Colonic mucosa (tissue), 4 donors: ENCODE data around the gene CAPN9. TPM values are rescaled to one million over a fixed set of nuclear protein-coding genes. Genes with fewer than 3 reads are reported as not detected.
"Not testable (repeated sequence)": the region's sequence is repeated elsewhere in the genome, so short reads cannot be mapped to it uniquely, and the experiment has no call there.

ENCODE experiments used
- DNase-seq: peaks from one replicate; pipeline ENCODE4 v3.0.0-alpha.2; 2020
- H3K27ac ChIP-seq: fragments of 200-600 bp; one replicate; pipeline ENCODE4 v1.8.0; 2021
- H3K27me3 ChIP-seq: fragments of 200-600 bp; one replicate; pipeline ENCODE4 v1.8.0; 2021
- H3K36me3 ChIP-seq: fragments of 200-600 bp; one replicate; pipeline ENCODE4 v1.8.0; 2021
- H3K4me1 ChIP-seq: fragments of 200-600 bp; one replicate; pipeline ENCODE4 v1.8.0; 2021; ENCODE audit warnings: mild to moderate bottlenecking
- H3K4me3 ChIP-seq: fragments of 200-600 bp; one replicate; pipeline ENCODE4 v1.8.0; 2021
- H3K9ac ChIP-seq, 2 donors: one replicate each; pipeline ENCODE4 v1.7.0; 2013; ENCODE audit warnings: control low read depth in 2 of 2, low read depth in 2 of 2, low read length in 2 of 2
- H3K9me3 ChIP-seq: fragments of 200-600 bp; one replicate; pipeline ENCODE4 v1.8.0; 2021
- CTCF ChIP-seq: fragments of 200-600 bp; IDR thresholded peaks from one replicate; pipeline ENCODE4 v1.8.0; 2022; ENCODE audit warnings: antibody characterized with exemption, mild to moderate bottlenecking
- intact Hi-C: fragments of 100-400 bp; cut with DNase I; formaldehyde crosslinking; loops from one replicate; pipeline ENCODE4 v1.14.1; 2022
- total RNA-seq, 2 donors: library from RNA; stranded (reverse); fragmentation: NEBNext Ultra II Directional in 1 of 2; extraction: Animal tissue kit (Norgen Biotek cat#: 25700) in 1 of 2; gene quantifications; one replicate each; pipeline ENCODE4 v1.2.1, GENCODE V29; 2021
- donor health status: healthy.
- donor health status: DM: no; HTN: no; CAD: no.
- donor health status: DM: no; HTN: no; CAD: no.

Gene CAPN9
- total RNA-seq, 2 donors from 2014 or later, result 14.3 to 36.3 TPM

DNA sequence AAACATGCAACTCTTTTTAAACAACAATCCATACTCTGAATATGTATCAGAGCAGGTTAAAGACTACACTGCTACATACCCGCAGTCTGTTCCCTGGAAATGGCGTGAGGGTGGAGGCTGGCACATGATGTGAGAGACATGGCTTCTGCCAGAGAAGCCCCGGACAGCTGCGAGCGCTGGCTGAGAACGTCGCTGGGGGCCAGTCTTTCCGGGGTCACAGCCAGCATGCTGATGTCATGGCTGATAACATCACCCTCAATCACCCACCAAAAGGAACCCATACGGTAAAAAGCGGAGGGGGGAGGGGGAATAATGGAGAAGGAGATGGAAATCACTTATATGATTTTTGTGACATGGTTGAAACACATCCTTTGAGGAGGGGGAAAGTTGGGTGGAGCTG is 92.0 kb downstream of the CAPN9 start:
- TF ChIP-seq CTCF, result no peak
- Histone ChIP-seq H3K4me3 (no peak overlapping the region), H3K27me3 (no peaks in the 10 kb centered on the region), H3K4me1 (no peaks in the 10 kb centered on the region), H3K9ac (no peak overlapping the region), H3K9me3 (no peaks in the 10 kb centered on the region), H3K27ac (no peak overlapping the region), H3K36me3 (no peaks in the 10 kb centered on the region)
- DNase-seq, result no peak
- intact Hi-C loops, result no loop called here

DNA sequence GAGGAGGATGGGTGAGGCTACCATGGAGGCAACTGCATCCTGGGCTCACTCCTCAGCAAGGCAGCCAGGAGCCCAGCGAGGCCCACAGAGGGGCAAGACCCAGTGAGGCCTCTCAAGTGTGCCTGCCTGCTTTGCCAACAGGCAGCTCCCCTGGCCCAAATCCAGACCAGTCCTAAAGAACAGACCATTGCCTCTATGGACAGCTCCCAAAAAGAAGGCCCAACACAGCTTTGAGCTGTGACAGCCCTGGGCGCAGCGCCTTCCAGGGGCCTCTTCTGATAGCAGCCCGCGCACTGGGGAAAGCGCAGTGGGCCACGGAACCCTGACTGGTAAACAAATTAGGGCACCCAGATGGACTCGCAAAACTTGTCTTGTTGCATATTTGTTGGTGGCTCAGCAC is 95.6 kb downstream of the CAPN9 start:
- Histone ChIP-seq H3K4me3 (no peak overlapping the region), H3K36me3 (no peaks in the 10 kb centered on the region), H3K4me1 (no peaks in the 10 kb centered on the region), H3K9me3 (no peaks in the 10 kb centered on the region), H3K9ac (no peak overlapping the region), H3K27ac (no peak overlapping the region), H3K27me3 (no peaks in the 10 kb centered on the region)
- intact Hi-C loops, result no loop called here
- no peak for TF ChIP-seq CTCF
- DNase-seq, result no peak

GRCh38 chr1:230843503-230844309 is 96.5 kb downstream of the CAPN9 start:
- no peaks in the 10 kb centered on the region for H3K4me1 ChIP-seq
- no peak for TF ChIP-seq CTCF
- H3K36me3 ChIP-seq, result no peaks in the 10 kb centered on the region
- no peaks in the 10 kb centered on the region for H3K27me3 ChIP-seq
- H3K4me3 ChIP-seq, result no peak overlapping the region
- intact Hi-C loops, result no loop called here
- DNase-seq, result no peak
- no peaks in the 10 kb centered on the region for H3K9me3 ChIP-seq
- H3K27ac ChIP-seq, result no peak overlapping the region
- H3K9ac ChIP-seq, result no peak overlapping the region

DNA sequence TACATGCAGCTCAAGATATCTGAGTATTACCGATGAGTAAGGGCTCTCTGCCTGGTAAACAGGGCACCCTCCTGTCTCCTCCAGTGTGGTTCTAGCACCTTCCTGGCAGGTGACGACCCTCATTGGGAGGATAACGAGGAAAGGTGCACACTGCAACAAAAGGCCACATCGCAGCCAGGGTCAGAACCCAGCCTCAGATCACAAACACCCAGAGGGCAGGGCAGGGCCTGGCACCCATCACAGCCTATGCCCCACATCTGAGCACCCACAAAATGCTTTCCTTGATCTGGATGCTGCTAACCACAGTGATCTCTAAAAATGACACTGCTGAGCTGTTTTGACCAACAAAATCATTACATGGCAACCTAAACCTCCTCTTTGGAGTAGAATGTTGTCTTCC is 97.4 kb downstream of the CAPN9 start:
- Histone ChIP-seq H3K27me3 (no peaks in the 10 kb centered on the region), H3K27ac (no peak overlapping the region), H3K9ac (no peak overlapping the region), H3K9me3 (no peaks in the 10 kb centered on the region), H3K36me3 (no peaks in the 10 kb centered on the region), H3K4me3 (no peak overlapping the region), H3K4me1 (no peaks in the 10 kb centered on the region)
- intact Hi-C loops, result no loop called here
- TF ChIP-seq CTCF, result no peak
- no peak for DNase-seq

DNA sequence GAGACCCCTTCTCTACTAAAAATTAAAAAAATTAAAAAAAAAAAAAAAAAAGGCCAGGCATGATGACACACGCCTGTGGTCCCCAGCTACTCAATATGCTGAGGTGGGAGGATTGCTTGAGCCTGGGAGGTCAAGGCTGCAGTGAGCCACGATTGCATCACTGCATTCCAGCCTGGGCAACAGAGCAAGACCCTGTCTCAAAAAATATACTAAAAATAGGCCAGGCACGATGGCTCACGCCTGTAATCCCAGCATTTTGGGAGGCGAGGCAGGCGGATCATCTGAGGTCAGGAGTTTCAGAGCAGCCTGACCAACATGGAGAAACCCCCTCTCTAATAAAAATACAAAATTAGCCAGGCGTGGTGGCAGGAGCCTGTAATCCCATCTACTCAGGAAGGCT is 98.0 kb downstream of the CAPN9 start:
- intact Hi-C loops, H3K27ac ChIP-seq, DNase-seq, H3K36me3 ChIP-seq, H3K27me3 ChIP-seq, H3K4me3 ChIP-seq, H3K9ac ChIP-seq, H3K4me1 ChIP-seq, H3K9me3 ChIP-seq: not testable (repeated sequence)

DNA sequence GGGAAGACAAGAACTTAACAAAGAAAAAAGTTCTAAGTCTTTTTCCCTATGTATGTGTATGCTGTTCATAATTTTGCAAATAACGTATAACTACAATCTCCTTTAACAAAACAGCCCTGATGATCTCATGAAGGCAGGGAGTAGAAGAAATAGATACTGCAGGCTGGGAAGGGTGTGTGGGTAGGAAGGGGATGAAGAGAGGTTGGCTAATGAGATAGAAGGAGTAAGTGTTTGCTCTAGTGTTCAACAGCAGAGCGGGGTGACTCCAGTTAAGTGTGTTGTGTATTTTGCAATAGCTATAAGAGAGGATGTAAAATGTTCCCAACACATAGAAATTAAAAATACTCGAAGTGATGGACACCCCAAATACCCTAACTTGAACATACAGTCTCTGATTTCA is 101.0 kb downstream of the CAPN9 start:
- no peak for TF ChIP-seq CTCF
- Histone ChIP-seq H3K9ac (no peak overlapping the region), H3K27me3 (no peaks in the 10 kb centered on the region), H3K9me3 (no peaks in the 10 kb centered on the region), H3K4me3 (no peak overlapping the region), H3K4me1 (no peaks in the 10 kb centered on the region), H3K27ac (no peak overlapping the region), H3K36me3 (no peaks in the 10 kb centered on the region)
- intact Hi-C loops, result no loop called here
- DNase-seq, result no peak
